SHP77 (cell line): ENCODE results near the gene INO80E.
"Not testable (repeated sequence)": the region's sequence is repeated elsewhere in the genome, so short reads cannot be mapped to it uniquely, and the experiment has no call there.

Experiments
- DNase-seq, 2 experiments: peaks; one replicate each; lab custom pipeline; 2025; lab: John Stamatoyannopoulos, UW

Gene INO80E

DNA sequence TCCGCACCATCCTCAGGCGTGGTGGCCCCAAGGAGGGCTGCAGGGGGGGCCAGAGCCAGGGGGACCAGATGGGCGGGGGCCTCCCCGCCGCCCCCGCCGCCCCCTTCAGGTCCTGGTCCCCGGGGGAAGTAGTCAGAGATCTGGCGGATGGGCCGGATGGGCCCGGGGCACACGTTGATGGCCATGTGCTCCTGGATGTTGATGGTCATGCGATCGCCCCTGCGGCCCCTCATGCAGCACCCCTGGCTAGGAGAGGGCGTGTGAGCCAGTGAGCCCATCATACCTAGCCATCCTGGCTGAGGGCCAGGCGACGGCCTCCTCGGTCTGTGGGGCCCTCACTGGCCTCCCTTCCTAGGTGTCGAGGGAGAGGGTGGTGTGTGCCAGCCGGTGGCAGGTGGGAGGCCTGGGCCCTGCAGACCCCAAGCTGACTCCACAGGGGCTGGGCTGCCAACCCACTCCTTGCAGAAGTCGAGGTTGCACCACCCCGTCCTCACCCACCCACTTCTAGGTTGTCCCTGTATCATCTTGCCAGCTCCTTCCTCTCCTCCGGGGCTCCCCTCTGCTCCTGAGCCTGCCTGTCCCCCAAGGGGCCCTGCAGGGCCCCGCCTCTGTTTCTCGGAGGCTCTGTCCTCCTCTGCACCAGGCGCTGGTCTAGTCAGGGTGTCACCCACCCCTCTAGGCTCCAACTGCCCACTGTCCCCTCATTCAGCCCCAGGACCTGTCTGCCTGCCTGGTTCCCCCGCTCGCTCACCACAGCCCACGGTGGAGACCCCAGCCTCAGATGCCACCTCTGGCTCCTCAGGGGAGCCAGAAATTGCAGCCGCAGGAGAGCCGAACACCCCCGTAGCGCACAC lies 14.2 kb downstream of the INO80E start:
- DNase-seq: no peak

GRCh38 chr16:30010844-30011713 lies 15.0 kb downstream of the INO80E start, which contains the start of gene DOC2A:
TSS of gene DOC2A (minus strand) at chr16:30011027. CDS start at chr16:30010222, 805 bp downstream.
- DNase-seq: peak; percentile 30 to 38

GRCh38 chr16:30011714-30012504 lies 15.9 kb downstream of the INO80E start:
- DNase-seq: no peak

DNA sequence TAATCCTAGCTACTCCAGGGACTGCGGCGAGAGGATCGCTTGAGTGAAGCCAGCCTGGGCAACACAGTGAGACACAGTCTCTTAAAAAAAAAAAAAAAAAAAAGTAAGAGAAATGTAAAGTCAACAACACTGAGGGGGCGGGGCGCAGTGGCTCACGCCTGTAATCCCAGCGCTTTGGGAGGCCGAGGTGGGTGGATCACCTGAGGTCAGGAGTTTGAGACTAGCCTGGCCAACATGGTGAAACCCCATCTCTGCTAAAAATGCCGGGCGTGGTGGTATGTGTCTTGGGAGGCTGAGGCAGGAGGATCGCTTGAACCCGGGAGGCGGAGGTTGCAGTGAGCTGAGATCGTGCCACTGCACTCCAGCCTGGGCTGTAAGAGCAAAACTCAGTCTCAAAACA lies 16.6 kb downstream of the INO80E start:
- not testable (repeated sequence) for DNase-seq

- DNase-seq: not testable (repeated sequence)
These were observed 19.4 kb downstream of the INO80E start for GRCh38 chr16:30015450-30015849.

DNA sequence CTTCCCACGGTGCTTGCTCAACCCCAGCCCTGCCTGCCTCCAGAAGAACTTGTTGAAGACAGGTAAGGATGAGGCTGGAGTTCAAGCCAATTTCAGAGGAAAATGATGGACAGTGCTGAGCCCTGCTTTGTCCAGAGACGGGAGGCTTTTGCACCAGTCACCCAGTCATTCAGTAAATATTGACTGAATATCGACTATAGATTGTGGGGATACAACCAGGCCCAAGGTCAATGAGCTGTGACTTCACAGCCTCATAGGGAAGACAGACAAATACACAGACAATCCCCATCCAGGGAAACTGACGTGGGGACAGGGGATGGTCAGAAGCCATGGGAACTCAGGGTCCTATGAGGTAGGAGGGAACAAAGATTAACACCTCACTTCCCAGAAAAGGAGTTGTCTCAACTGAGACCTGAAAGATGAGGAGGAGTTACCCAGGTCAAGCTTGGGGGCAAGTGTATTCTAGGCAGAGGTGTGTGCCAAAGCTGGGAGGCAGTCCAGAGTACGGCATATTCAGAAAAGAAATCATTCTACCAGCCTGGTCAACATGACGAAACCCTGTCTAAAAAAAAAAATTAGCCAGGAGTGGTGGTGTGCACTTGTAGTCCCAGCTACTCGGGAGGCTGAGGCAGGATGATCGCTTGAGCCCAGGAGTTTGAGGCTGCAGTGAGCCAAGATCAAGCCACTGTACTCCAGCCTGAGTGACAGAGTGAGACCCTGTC lies 20.7 kb downstream of the INO80E start:
- no peak for DNase-seq

DNA sequence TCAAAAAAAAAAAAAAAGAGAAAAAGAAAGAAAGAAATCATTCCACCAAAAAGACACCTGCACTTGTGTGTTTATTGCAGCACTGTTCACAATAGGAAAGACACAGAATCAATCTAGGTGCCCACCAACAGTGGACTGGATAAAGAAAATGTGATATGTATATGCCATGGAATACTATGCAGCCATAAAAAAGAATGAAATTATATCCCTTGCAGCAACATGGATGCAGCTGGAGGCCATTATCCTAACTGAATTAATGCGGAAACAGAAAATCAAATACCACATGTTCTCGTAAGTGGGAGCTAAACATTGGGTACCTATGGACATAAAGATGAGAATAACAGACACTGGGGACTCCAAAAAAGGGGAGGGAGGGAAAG lies 21.2 kb downstream of the INO80E start:
- no peak for DNase-seq

GRCh38 chr16:30017937-30018336 lies 21.9 kb downstream of the INO80E start:
- not testable (repeated sequence) for DNase-seq

DNA sequence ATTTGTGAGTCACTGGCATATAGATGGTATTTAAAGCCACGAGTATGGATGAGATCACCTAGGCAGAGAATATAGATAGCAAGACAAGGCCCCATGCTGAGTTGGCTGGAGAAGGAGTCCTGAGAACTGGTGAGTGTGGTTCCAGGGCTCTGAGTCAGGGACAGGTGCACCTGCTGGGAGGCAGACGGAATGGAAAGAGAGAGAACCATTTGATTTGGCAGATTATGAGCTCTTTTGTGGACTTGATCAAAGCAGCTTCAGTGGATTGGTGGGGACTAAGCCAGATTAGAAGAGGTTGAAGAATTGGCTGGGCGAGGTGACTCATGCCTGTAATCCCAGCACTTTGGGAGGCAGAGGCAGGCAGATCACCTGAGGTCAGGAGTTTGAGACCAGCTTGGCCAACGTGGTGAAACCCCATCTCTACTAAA lies 22.7 kb downstream of the INO80E start:
- no peak for DNase-seq

DNA sequence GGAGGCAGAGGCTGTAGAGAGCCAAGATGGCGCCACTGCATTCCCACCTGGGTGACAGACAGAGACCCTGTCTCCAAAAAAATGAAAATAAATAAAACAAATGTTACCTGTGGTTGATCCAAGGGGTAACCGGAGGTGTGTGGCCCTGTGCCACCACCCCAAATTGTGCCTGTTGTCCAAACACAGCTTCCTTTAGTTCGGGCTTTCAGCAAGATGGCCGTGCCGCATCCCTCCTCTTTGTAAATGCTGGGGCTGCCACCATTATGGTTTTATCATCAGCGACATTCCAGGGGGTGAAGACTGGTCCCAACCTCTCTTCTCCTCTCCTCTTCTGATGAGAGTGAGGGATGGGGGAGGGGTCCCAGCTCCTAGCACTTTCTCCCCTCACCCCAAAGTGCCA lies 26.8 kb downstream of the INO80E start, which contains the start of gene C16orf92:
C16orf92 (plus strand) TSS at position 312 of the 400 bp plus-strand sequence. CDS start 143 bp downstream, outside the sequence.
- no peak for DNase-seq

- DNase-seq: no peak
These were observed 27.5 kb downstream of the INO80E start for GRCh38 chr16:30023586-30023985.

DNA sequence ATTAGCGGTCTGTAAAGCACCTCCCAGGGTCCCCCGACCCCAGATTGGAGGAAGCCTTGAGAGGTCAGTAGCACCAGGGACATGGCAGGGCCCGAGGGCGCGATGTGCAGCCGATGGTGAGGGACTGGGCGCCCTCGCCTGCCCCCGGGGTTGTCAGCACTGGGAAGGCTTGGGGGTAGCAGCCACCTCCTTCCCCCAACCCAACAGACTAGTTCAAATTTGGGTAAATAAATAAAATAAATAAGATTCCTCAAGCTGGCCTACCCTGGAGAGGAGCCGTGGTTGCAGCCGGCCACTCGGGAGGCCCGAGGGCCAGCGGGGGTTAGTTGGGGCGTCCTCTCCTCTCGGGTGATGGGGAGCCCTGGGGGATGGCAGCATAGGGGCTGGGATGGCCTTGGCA lies 28.4 kb downstream of the INO80E start:
- no peak for DNase-seq

DNA sequence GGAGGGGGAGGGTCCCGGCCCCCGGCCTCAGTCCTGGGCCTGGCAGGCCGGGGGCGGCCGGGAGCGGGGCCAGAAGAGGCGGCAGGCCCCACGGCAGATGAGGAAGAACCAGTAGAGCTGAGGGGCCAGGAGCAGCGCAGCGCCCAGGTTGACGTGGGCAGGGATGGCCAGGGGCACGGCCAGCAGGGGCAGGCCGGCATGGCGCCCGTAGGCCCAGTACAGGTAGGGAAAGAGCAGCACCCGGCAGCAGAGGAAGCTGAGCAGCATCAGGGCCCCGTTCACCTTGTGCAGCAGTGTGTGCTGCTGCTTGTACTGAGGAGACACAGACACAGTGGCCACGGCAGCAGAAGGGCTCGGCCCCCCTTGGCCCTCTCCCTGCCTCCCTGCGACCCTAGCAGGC lies 29.1 kb downstream of the INO80E start:
- no peak for DNase-seq

GRCh38 chr16:30025574-30025973 lies 29.5 kb downstream of the INO80E start:
- DNase-seq: no peak

GRCh38 chr16:30026449-30026848 lies 30.4 kb downstream of the INO80E start:
- no peak for DNase-seq

DNA sequence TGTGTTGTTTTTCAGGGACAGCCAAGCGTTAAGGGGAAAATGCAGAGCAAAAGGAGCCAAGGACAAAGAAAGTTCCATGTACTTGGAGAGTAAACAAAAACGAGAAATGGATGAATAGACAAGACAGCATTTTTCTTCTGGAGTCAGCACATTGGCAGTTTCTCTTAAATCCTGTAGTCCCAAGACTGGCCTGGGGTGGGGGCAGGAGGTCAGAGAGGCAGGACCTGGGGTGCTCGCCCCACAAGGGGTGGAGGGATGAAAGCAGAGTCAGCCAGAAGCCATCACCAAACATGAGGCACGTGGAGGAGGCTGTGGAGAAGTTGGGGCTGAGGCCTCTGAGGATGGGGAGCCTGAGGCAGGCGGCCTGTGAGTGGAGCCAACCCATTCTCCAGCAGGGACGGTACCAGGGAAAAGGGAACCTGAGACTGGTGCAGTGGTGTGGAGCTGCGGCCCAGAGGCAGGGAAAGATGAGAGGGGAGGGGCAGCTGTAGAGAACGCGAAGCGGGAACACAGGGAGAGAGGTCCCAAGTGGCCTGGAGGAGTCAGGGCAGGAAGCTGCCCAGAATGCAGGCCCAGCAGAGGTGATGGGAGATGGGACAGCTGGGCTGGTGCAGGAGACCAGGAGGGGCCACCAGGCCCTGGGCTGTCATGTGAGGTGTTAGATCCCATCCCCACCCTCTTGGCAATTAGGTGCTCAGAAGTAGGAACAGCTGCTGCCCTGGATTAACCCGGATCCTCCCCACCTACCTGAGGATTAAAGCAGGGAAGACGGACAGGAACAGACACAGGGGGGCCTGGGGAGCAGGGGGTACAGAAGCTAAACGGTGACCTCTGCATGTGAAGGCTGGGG lies 31.8 kb downstream of the INO80E start:
- DNase-seq: no peak

GRCh38 chr16:30028438-30029076 lies 32.5 kb downstream of the INO80E start:
- DNase-seq: no peak

DNA sequence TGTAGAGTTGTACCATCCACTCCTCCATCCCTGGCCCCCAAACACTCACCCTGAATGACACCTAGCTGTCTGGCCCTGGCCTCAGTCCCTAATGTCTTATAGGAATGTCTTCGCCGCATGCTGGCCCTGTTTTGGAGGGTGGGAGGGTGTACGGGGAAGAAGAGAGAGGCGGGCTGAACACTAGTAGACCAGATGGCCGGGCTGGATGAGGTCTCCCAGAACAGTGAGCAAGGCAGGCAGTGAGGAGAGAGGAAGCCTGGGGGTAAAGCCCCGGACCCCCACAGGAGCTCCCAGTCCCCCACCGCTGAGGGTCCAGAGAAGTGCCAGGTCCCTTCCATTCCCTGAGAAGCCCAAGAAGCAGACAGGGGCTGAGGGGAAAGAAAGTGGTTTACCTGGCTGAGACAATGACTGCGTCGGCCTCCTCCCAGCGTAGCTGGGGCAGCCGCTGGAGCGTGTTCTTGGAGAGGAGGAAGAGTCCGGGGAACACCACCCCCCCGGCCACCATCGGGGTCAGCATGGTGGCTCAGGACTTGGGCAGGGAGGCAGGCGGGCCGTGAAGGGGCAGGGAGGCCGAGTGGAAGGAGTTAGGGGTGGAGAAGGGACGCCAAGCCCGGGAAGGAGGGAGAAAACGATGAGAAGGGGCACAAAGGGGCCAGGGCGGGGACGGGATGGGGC lies 34.1 kb downstream of the INO80E start:
- DNase-seq: no peak

GRCh38 chr16:30030841-30031413 lies 34.9 kb downstream of the INO80E start, which contains the start of gene TLCD3B:
TSS of gene TLCD3B (minus strand) at chr16:30031271. CDS start at chr16:30030527, 744 bp downstream.
- peak; percentile 15 to 21 for DNase-seq
